ENCODE results near the gene FBXO15.
A peak's percentile ranks its signal among the peaks of the same experiment; 100 is the strongest.

The FBXO15 gene

GRCh38 chr18:74147779-74148542 lies at the start of gene FBXO15, which contains the start of gene TIMM21:
TSS of gene FBXO15 (minus strand) at chr18:74147834. CDS start at chr18:74147785, 49 bp downstream.
TSS of gene TIMM21 (plus strand) at chr18:74148523. CDS start at chr18:74148809, 286 bp downstream.
- DNase-seq (peak; percentile 97), ATAC-seq (peak; percentile 91)

GRCh38 chr18:74196220-74197119 lies 48.8 kb upstream of the FBXO15 start:
- peak; percentile 25 for DNase-seq

GRCh38 chr18:74194691-74195090 lies 47.1 kb upstream of the FBXO15 start:
- DNase-seq (no peak), ATAC-seq (no peak)

More at GRCh38 chr18:74196220-74197119, 48.8 kb upstream of the FBXO15 start:
- ATAC-seq, result peak; percentile 65

- no peak for DNase-seq
- ATAC-seq, result no peak
Observed at GRCh38 chr18:74191577-74191976, 43.9 kb upstream of the FBXO15 start.

- DNase-seq, result no peak
- ATAC-seq, result no peak
Observed at GRCh38 chr18:74190086-74190485, 42.5 kb upstream of the FBXO15 start.

GRCh38 chr18:74186661-74187060 lies 39.0 kb upstream of the FBXO15 start:
- DNase-seq (no peak), ATAC-seq (no peak)

GRCh38 chr18:74185860-74186259 lies 38.2 kb upstream of the FBXO15 start:
- ATAC-seq (no peak), DNase-seq (no peak)

GRCh38 chr18:74184875-74185274 lies 37.2 kb upstream of the FBXO15 start:
- DNase-seq (no peak), ATAC-seq (no peak)

- no peak for ATAC-seq
- no peak for DNase-seq
Observed at GRCh38 chr18:74183130-74183529, 35.5 kb upstream of the FBXO15 start.

GRCh38 chr18:74182335-74182734 lies 34.7 kb upstream of the FBXO15 start:
- no peak for DNase-seq
- no peak for ATAC-seq

- DNase-seq (no peak), ATAC-seq (no peak)
Observed at GRCh38 chr18:74179623-74180199, 32.1 kb upstream of the FBXO15 start.

GRCh38 chr18:74178884-74179283 lies 31.2 kb upstream of the FBXO15 start:
- ATAC-seq, result no peak
- DNase-seq, result no peak

- no peak for DNase-seq
- ATAC-seq, result no peak
Observed at GRCh38 chr18:74175658-74176057, 28.0 kb upstream of the FBXO15 start.

GRCh38 chr18:74173434-74173750 lies 25.8 kb upstream of the FBXO15 start:
- ATAC-seq, result no peak
- no peak for DNase-seq

GRCh38 chr18:74172697-74173433 lies 25.2 kb upstream of the FBXO15 start:
- DNase-seq, result no peak
- ATAC-seq, result no peak

- DNase-seq (no peak), ATAC-seq (no peak)
Observed at GRCh38 chr18:74171910-74172606, 24.4 kb upstream of the FBXO15 start.

GRCh38 chr18:74166386-74166785 lies 18.8 kb upstream of the FBXO15 start:
- DNase-seq (no peak), ATAC-seq (no peak)

- no peak for DNase-seq
- no peak for ATAC-seq
Observed at GRCh38 chr18:74163019-74163660, 15.5 kb upstream of the FBXO15 start.

- DNase-seq, result no peak
Observed at GRCh38 chr18:74155276-74155675, 7.6 kb upstream of the FBXO15 start.

GRCh38 chr18:74154716-74155115 lies 7.1 kb upstream of the FBXO15 start:
- no peak for DNase-seq
- no peak for ATAC-seq

More at GRCh38 chr18:74155276-74155675, 7.6 kb upstream of the FBXO15 start:
- ATAC-seq, result no peak

GRCh38 chr18:74153793-74154192 lies 6.2 kb upstream of the FBXO15 start:
- DNase-seq (no peak), ATAC-seq (no peak)

All from stimulated activated naive CD8-positive, alpha-beta T cell treated with anti-CD3 and anti-CD28 coated beads, Interleukin-15, Interleukin-2, amounts not matched to agents 100 U/mL and 50 U/mL, for 24 hours (primary cell).